SKM-1 (cell line): ENCODE measurements around the gene DGAT2.

Experiments used
- DNase-seq: peaks from one replicate; lab custom pipeline; 2025; ENCODE audit not compliant: unreplicated experiment; lab: John Stamatoyannopoulos, UW

DGAT2 gene

DNA sequence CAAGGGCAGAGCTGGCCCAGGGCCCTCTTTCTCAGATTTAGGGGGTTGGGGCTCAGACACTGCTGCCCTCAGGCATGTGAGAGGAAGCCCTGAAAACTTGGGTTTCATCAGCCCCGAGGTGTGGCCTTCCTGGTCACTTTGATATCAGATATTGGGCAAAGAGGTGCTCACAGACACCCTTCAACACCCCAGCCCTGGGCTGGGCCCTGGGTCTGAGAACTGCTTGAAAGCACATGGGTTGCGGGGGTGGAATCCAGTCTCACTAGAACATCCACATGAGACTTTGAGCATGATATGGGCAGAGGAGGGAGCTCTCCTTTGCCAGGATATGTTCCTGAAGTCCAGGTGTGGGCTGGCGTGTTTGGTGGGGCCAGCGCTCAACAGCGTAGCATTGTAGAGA is 10.4 kb downstream of the DGAT2 start:
- no peak for DNase-seq

- DNase-seq: no peak
Observed at GRCh38 chr11:75779960-75780359, 11.4 kb downstream of the DGAT2 start.

GRCh38 chr11:75780888-75781287 is 12.3 kb downstream of the DGAT2 start:
- DNase-seq: no peak

DNA sequence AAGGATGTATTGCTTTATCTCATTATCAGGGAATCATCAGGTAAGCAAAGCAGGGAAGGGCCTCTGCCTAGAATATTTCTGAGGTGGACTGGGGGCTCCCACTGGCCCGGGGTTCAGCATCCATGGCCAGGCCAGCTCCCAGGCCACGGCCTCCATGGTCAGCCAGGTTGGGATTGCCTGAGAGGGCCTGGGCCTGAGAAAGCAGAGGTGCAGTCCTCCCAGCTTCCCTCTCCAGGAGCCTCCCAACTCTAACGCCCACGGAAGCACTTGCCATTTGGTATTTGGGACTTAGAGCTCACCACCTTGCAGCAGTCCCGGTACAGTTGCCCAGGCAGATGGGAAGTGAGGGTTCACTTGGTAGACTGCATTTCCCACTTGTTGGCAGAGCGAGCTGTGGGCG is 12.7 kb downstream of the DGAT2 start:
- no peak for DNase-seq

DNA sequence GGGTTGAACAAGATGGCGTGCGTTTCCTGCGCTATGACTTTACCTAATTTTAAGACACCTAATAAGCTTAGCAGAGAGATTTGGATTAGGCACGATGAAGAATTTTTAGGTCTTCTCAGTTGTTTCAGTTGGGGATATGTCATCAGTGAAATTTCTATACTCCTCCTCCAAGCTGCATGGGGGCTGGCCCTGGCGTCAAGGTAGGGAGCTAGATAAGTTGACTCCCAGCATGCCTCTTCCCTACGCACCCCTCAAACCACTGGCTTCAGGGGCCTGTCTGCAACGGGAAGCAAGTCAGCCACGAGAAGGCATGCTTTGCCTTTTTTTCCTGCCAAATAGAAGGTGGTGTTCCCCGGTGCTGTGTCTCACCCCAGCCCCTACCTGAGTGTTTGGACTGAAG is 13.3 kb downstream of the DGAT2 start:
- DNase-seq: no peak

- no peak for DNase-seq
Observed at GRCh38 chr11:75782540-75783263, 14.1 kb downstream of the DGAT2 start.

- no peak for DNase-seq
Observed at GRCh38 chr11:75783416-75784084, 15.0 kb downstream of the DGAT2 start.

- no peak for DNase-seq
Observed at GRCh38 chr11:75784085-75784478, 15.5 kb downstream of the DGAT2 start.

- no peak for DNase-seq
Observed at GRCh38 chr11:75784506-75784905, 15.9 kb downstream of the DGAT2 start.

GRCh38 chr11:75785187-75785586 is 16.6 kb downstream of the DGAT2 start:
- no peak for DNase-seq

GRCh38 chr11:75786101-75786736 is 17.6 kb downstream of the DGAT2 start:
- no peak for DNase-seq

DNA sequence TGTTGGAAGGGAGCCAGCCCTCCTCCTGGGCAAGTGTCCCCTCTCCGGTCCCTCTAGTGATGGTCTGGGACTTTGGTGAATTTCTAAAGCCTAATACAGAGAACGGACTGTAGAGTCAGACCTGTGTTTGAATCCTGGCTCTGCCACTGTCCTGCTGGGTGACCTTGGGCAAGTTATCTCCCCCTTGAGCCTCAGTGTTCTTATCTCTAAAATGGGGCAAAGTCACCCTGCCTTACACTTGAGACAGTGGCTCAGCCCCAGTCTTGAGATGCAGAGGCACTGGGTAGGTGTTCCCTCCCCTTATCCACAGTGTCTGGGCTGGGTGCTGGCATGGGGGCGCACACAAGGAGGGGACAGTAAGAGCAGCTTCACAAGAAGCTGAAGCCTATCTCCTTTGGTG is 20.9 kb downstream of the DGAT2 start:
- no peak for DNase-seq

- DNase-seq: no peak
Observed at GRCh38 chr11:75790986-75791385, 22.4 kb downstream of the DGAT2 start.

- no peak for DNase-seq
Observed at GRCh38 chr11:75792127-75792731, 23.7 kb downstream of the DGAT2 start.

GRCh38 chr11:75792997-75793800 is 24.6 kb downstream of the DGAT2 start:
- DNase-seq: no peak

DNA sequence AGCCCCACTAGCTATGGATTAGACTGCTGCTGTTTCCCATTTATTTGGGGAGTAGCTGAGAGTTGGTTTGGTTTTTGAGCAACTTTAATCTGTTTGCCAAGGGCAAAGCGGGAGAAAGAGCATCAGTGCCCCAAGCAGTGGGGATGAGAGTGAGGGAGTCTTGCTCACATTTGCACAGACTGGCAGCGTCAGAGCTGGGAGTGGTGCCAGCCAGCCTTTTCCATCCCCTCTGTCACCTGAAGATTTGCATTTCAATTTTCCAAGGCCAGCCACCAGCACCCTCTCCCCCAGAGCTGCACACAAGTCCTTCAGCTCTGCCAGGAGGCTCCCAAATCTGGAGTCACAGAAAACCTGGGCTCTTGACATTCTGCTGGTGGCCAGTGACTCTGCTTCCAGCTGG is 25.4 kb downstream of the DGAT2 start:
- DNase-seq: no peak

DNA sequence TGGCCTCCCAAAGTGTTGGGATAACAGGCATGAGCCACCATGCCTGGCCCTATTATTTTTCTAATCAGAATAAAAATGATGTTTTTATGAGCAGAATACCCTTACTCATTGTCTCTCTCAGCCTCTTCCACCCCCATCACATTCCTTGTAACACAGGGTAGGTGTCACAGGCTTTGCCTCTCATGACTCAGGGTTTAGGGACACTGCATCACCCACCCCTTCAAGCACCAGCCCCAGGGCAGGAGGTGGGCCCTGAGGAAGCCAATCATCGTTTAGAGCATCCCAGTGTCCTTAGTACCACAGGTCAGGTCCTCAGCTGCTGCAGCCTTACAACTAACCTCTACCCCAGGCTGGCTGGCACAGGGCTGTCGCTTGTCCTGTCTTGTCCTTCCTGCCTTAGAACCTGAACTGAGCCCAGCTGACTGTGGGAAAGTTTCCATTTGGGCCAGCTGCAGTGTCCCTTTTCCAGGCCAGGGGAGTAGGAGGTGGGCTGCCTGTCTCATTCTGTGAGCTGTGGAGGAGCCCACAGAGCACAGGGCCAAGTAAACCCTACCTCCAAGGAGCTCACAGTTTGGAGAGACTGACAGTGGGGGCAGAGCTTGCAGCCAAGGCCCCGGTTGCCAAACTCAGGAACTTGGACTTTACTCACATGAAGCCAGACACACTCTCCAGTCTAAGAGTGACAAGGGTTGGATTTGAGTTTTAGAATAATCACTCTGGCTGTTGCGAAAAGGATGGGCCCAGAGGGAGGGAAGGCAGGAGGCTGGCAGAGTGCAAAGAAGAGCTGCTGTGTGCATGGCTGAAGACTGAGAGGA is 26.9 kb downstream of the DGAT2 start:
- DNase-seq: no peak

DNA sequence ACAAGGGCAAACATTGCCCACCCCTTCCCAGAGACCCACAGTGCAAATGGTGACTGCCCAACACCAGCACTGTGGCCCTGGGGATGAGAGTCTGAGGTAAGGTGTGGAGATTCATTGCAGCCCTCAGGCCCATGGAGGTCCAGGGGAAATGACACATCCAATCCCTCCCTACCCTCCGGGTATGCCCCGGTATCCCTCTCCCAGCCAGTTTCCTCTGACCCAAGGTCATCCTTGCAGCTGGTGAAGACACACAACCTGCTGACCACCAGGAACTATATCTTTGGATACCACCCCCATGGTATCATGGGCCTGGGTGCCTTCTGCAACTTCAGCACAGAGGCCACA is 27.5 kb downstream of the DGAT2 start:
- no peak for DNase-seq

- no peak for DNase-seq
Observed at GRCh38 chr11:75797116-75797515, 28.5 kb downstream of the DGAT2 start.

- no peak for DNase-seq
Observed at GRCh38 chr11:75797792-75798191, 29.2 kb downstream of the DGAT2 start.
